PFSK-1 (cell line): Measurements from ENCODE around the gene IFT57.

ENCODE experiments used
- FOXP2 ChIP-seq: optimal IDR thresholded peaks from 2 replicates; pipeline ENCODE3; 2011; ENCODE audit warnings: borderline replicate concordance, control low read depth, inconsistent platforms; ENCODE audit not compliant: insufficient read depth; ENCODE audit errors: extremely low read length, extremely low read depth
- POLR2AphosphoS5 ChIP-seq: IDR thresholded peaks from 2 replicates; pipeline ENCODE4 v1.6.1; 2012; ENCODE audit warnings: low read depth, mild to moderate bottlenecking, control low read depth, low read length, moderate library complexity
- REST ChIP-seq, 2 experiments: IDR thresholded peaks; 2 replicates each; pipeline versions ENCODE4 v1.6.1 to v1.8.0; 2011 to 2012; ENCODE audit warnings: low read depth in 2 of 2, low read length in 2 of 2, control low read depth in 1 of 2, inconsistent platforms in 1 of 2, mild to moderate bottlenecking in 1 of 2, moderate library complexity in 1 of 2; ENCODE audit not compliant: insufficient read depth in 1 of 2
- SIN3A ChIP-seq: IDR thresholded peaks from 2 replicates; pipeline ENCODE4 v1.6.1; 2012; ENCODE audit warnings: mild to moderate bottlenecking, low read length, moderate library complexity, borderline replicate concordance; ENCODE audit not compliant: insufficient read depth
- TAF1 ChIP-seq: IDR thresholded peaks from 2 replicates; pipeline ENCODE4 v1.6.1; 2012; ENCODE audit warnings: low read length, control low read depth, borderline replicate concordance; ENCODE audit not compliant: insufficient read depth

The IFT57 gene

GRCh38 chr3:108191394-108191793 lies 30.8 kb downstream of the IFT57 start:
- no peak for TF ChIP-seq FOXP2
- TF ChIP-seq POLR2AphosphoS5 = no peak
- TF ChIP-seq REST (IDR thresholded peaks at IDR 0.05; ENCODE audit: insufficient read depth in 1 of 2, low read depth in 2 of 2, low read length in 2 of 2) = no peak
- TF ChIP-seq TAF1 = no peak
- TF ChIP-seq SIN3A = no peak

GRCh38 chr3:108190346-108190745 lies 31.9 kb downstream of the IFT57 start:
- TF ChIP-seq FOXP2 (no peak), POLR2AphosphoS5 (no peak)

GRCh38 chr3:108189440-108189839 lies 32.8 kb downstream of the IFT57 start:
- no peak for TF ChIP-seq REST (IDR thresholded peaks at IDR 0.05; ENCODE audit: insufficient read depth in 1 of 2, low read depth in 2 of 2, low read length in 2 of 2)

- TF ChIP-seq SIN3A (no peak), TAF1 (no peak), FOXP2 (no peak), POLR2AphosphoS5 (no peak), REST (IDR thresholded peaks at IDR 0.05; ENCODE audit: insufficient read depth in 1 of 2, low read depth in 2 of 2, low read length in 2 of 2) (no peak)
Measured at GRCh38 chr3:108185536-108185935, 36.7 kb downstream of the IFT57 start.

- no peak for TF ChIP-seq FOXP2
- TF ChIP-seq TAF1 = no peak
- TF ChIP-seq SIN3A = no peak
Measured at GRCh38 chr3:108184824-108185223, 37.4 kb downstream of the IFT57 start.

- TF ChIP-seq TAF1 = no peak
- no peak for TF ChIP-seq POLR2AphosphoS5
- TF ChIP-seq SIN3A = no peak
- TF ChIP-seq REST (IDR thresholded peaks at IDR 0.05; ENCODE audit: insufficient read depth in 1 of 2, low read depth in 2 of 2, low read length in 2 of 2) = no peak
- TF ChIP-seq FOXP2 = no peak
Measured at GRCh38 chr3:108183971-108184370, 38.3 kb downstream of the IFT57 start.
